Measurements from ENCODE around the gene RPS24. TPM values are rescaled to one million over a fixed set of nuclear protein-coding genes. Genes with fewer than 3 reads are reported as not detected.

Gene RPS24
- total and polyA plus RNA-seq, 2 of the 13 experiments (the other 11 are each of a cell fraction or from before 2014, with no cell fraction given): 2,690 to 3,319 TPM

DNA sequence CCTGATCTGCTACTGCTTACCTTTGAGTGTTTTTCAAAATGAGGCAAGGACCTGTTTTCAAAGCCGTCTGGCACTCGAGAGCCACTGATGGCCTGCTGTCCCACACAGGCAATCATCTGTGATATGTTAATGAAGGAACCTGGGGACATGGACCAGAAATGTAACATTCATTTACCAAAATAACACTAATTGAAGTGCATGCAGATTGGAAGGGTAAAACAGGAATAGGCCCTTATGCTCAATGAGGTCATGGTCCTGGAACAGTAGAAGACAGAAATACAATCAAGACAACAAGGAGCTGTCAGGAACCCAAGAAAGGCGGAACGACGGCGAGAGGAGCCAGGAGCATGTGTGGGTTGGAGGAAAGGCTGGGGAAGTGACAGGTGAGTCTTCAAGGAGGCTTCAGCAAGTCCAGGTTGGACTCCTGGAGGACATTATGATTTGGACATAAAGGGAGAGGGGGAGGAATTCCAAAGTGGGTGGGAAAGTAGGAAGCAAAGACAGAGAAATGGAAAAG, 32.6 kb upstream of the RPS24 start:
- intact Hi-C loops (cut with micrococcal nuclease; ENCODE audit: unreplicated experiment): no loop called here
- WGBS (ENCODE audit: low lambda C conversion rate): 97% methylated on average over 6 of the region's 6 CpGs
- BruUV-seq (replicated peaks): no TSS peak
- no peak for DNase-seq (ENCODE audit: low spot score)
- Histone ChIP-seq H3K27ac (ENCODE audit: extremely low read length, insufficient read depth, low read length) (no peak overlapping the region), H2AFZ (ENCODE audit: low read length) (no peak overlapping the region), H3K79me2 (ENCODE audit: insufficient read depth, low read length) (no peaks in the 10 kb centered on the region), H3K4me1 (ENCODE audit: insufficient read depth, low read length) (no peaks in the 10 kb centered on the region), H4K20me1 (ENCODE audit: insufficient read depth, low read length) (no peaks in the 10 kb centered on the region), H3K27me3 (ENCODE audit: control insufficient read depth in 1 of 2, insufficient read depth in 2 of 2, low read length in 2 of 2) (no peaks in the 10 kb centered on the region), H3K4me2 (ENCODE audit: low read depth, low read length) (no peak overlapping the region), H3K9me3 (ENCODE audit: low read length) (no peaks in the 10 kb centered on the region), H3K9ac (ENCODE audit: insufficient read depth, low read depth, low read length) (no peak overlapping the region), H3K36me3 (replicated peaks in 1 of 2; ENCODE audit: control insufficient read depth in 1 of 2, insufficient read depth in 2 of 2, low read length in 2 of 2) (peaks cover 15 to 65% of the 10 kb centered on the region in 2 experiments), H3K4me3 (replicated peaks in 1 of 3; ENCODE audit: insufficient read depth in 1 of 3, low read depth in 2 of 3, low read length in 3 of 3) (no peak overlapping the region)
- ChIA-PET CTCF (ENCODE audit: low intra/inter-chr PET ratio, low total read pairs) (no interaction called here), POLR2A (no interaction called here)
- no peak for ATAC-seq
- in situ Hi-C loops (cut with HindIII; ENCODE audit: extremely low pct_ligation_motif_present, low pct_unique_long_range_greater_than_20kb): no loop called here
- TF ChIP-seq, protein P1, sequence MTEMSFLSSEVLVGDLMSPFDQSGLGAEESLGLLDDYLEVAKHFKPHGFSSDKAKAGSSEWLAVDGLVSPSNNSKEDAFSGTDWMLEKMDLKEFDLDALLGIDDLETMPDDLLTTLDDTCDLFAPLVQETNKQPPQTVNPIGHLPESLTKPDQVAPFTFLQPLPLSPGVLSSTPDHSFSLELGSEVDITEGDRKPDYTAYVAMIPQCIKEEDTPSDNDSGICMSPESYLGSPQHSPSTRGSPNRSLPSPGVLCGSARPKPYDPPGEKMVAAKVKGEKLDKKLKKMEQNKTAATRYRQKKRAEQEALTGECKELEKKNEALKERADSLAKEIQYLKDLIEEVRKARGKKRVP (CRISPR knock-in tag; IDR thresholded peaks at IDR 0.05): no peak
- TF ChIP-seq ZNF549 (CRISPR knock-in tag; IDR thresholded peaks at IDR 0.05) (no peak), FOXC1 (CRISPR knock-in tag; IDR thresholded peaks at IDR 0.05; ENCODE audit: borderline replicate concordance) (no peak), ZNF672 (CRISPR knock-in tag; IDR thresholded peaks at IDR 0.05) (no peak), DPF2 (CRISPR knock-in tag; IDR thresholded peaks at IDR 0.05; ENCODE audit: borderline replicate concordance, low read depth) (no peak), EEA1 (CRISPR knock-in tag; IDR thresholded peaks at IDR 0.05; ENCODE audit: borderline replicate concordance) (no peak), SMAD1 (CRISPR knock-in tag; IDR thresholded peaks at IDR 0.05; ENCODE audit: borderline replicate concordance, low read depth) (no peak), HOXA5 (CRISPR knock-in tag; IDR thresholded peaks at IDR 0.05) (no peak), ZFAT (CRISPR knock-in tag; conservative IDR thresholded peaks at IDR 0.05) (no peak), HHEX (CRISPR knock-in tag; IDR thresholded peaks at IDR 0.05) (no peak), NFE2L2 (IDR thresholded peaks at IDR 0.05; ENCODE audit: low read length) (no peak), TOPORS (CRISPR knock-in tag; IDR thresholded peaks at IDR 0.05) (no peak), GABPB1 (CRISPR knock-in tag; IDR thresholded peaks at IDR 0.05) (no peak), ZNF629 (CRISPR knock-in tag; conservative IDR thresholded peaks at IDR 0.05) (no peak)
- no peak for FAIRE-seq

Data from HepG2 (cell line).